ENCODE results near the gene SLC35D2. TPM values are rescaled to one million over a fixed set of nuclear protein-coding genes. Genes with fewer than 3 reads are reported as not detected.
A peak's percentile ranks its signal among the peaks of the same experiment; 100 is the strongest.

The SLC35D2 gene
- 10 to 100 TPM in 1 of 2 donors, 1 to 10 TPM in 1; 4.2 to 12.9 TPM for total RNA-seq

GRCh38 chr9:96383165-96383942, at the start of gene SLC35D2:
Gene SLC35D2 (minus strand): TSS chr9:96383711. CDS start chr9:96383634, 77 bp downstream.
- Mint-ChIP-seq H3K27me3 (no peaks in the 10 kb centered on the region), H3K4me1 (ENCODE audit: low read depth in 2 of 2) (peaks cover 28 to 35% of the 10 kb centered on the region in 2 donors), H3K36me3 (peaks cover 14% of the 10 kb centered on the region), H3K27ac (peak within 1 kb of the TSS; percentile 37 to 43), H3K9me3 (no peaks in the 10 kb centered on the region), H3K4me3 (peak within 1 kb of the TSS; percentile 81)
- DNase-seq (ENCODE audit: low spot score) (peak; percentile 67), ATAC-seq (peak; percentile 82 to 90)

GRCh38 chr9:96430377-96430776, 46.9 kb upstream of the SLC35D2 start:
- no peaks in the 10 kb centered on the region for H3K9me3 Mint-ChIP-seq
- H3K4me1 Mint-ChIP-seq (ENCODE audit: low read depth in 2 of 2): peaks cover 11% of the 10 kb centered on the region in 2 donors
- no peak overlapping the region for H3K4me3 Mint-ChIP-seq
- no peak for ATAC-seq
- H3K27me3 Mint-ChIP-seq: peaks cover 0 to 7% of the 10 kb centered on the region in 2 donors
- DNase-seq (ENCODE audit: low spot score): no peak
- no peaks in the 10 kb centered on the region for H3K36me3 Mint-ChIP-seq
- H3K27ac Mint-ChIP-seq: no peak overlapping the region

GRCh38 chr9:96429732-96430131, 46.2 kb upstream of the SLC35D2 start:
- no peaks in the 10 kb centered on the region for H3K9me3 Mint-ChIP-seq
- no peak overlapping the region for H3K4me3 Mint-ChIP-seq
- H3K27me3 Mint-ChIP-seq: peaks cover 0 to 7% of the 10 kb centered on the region in 2 donors
- H3K27ac Mint-ChIP-seq: no peak overlapping the region
- DNase-seq (ENCODE audit: low spot score) (no peak), ATAC-seq (no peak)
- H3K4me1 Mint-ChIP-seq (ENCODE audit: low read depth in 2 of 2): peaks cover 9 to 14% of the 10 kb centered on the region in 2 donors
- H3K36me3 Mint-ChIP-seq: no peaks in the 10 kb centered on the region

- ATAC-seq (peak in 1 of 2 donors; percentile 59), DNase-seq (ENCODE audit: low spot score) (no peak)
- Mint-ChIP-seq H3K27me3 (peaks cover 0 to 4% of the 10 kb centered on the region in 2 donors), H3K4me3 (peak overlapping the region; percentile 58), H3K27ac (peak overlapping the region; percentile 26 to 52), H3K36me3 (no peaks in the 10 kb centered on the region), H3K4me1 (ENCODE audit: low read depth in 2 of 2) (peaks cover 14 to 16% of the 10 kb centered on the region in 2 donors), H3K9me3 (no peaks in the 10 kb centered on the region)
Observed at GRCh38 chr9:96425500-96426169, 42.1 kb upstream of the SLC35D2 start.

- ATAC-seq (no peak), DNase-seq (ENCODE audit: low spot score) (no peak)
- H3K36me3 Mint-ChIP-seq: no peaks in the 10 kb centered on the region
- H3K4me1 Mint-ChIP-seq (ENCODE audit: low read depth in 2 of 2): peaks cover 26 to 31% of the 10 kb centered on the region in 2 donors
- H3K27me3 Mint-ChIP-seq: no peaks in the 10 kb centered on the region
- H3K27ac Mint-ChIP-seq: no peak overlapping the region
- no peak overlapping the region for H3K4me3 Mint-ChIP-seq
- H3K9me3 Mint-ChIP-seq: no peaks in the 10 kb centered on the region
Observed at GRCh38 chr9:96423985-96424336, 40.5 kb upstream of the SLC35D2 start.

- H3K36me3 Mint-ChIP-seq: no peaks in the 10 kb centered on the region
- no peak overlapping the region for H3K4me3 Mint-ChIP-seq
- ATAC-seq: no peak
- no peaks in the 10 kb centered on the region for H3K27me3 Mint-ChIP-seq
- DNase-seq (ENCODE audit: low spot score): no peak
- H3K27ac Mint-ChIP-seq: no peak overlapping the region
- no peaks in the 10 kb centered on the region for H3K9me3 Mint-ChIP-seq
- H3K4me1 Mint-ChIP-seq (ENCODE audit: low read depth in 2 of 2): peaks cover 26 to 31% of the 10 kb centered on the region in 2 donors
Observed at GRCh38 chr9:96423322-96423984, 39.9 kb upstream of the SLC35D2 start.

GRCh38 chr9:96420468-96421219, 37.1 kb upstream of the SLC35D2 start:
- peaks cover 24 to 32% of the 10 kb centered on the region in 2 donors for H3K4me1 Mint-ChIP-seq (ENCODE audit: low read depth in 2 of 2)
- no peak for ATAC-seq
- H3K4me3 Mint-ChIP-seq: peak overlapping the region; percentile 90
- H3K36me3 Mint-ChIP-seq: peaks cover 4% of the 10 kb centered on the region
- no peaks in the 10 kb centered on the region for H3K9me3 Mint-ChIP-seq
- no peak for DNase-seq (ENCODE audit: low spot score)
- no peaks in the 10 kb centered on the region for H3K27me3 Mint-ChIP-seq
- H3K27ac Mint-ChIP-seq: peak overlapping the region; percentile 86 to 90

- H3K4me3 Mint-ChIP-seq: peak overlapping the region; percentile 90
- peak overlapping the region; percentile 86 to 90 for H3K27ac Mint-ChIP-seq
- H3K4me1 Mint-ChIP-seq (ENCODE audit: low read depth in 2 of 2): peaks cover 18 to 29% of the 10 kb centered on the region in 2 donors
- H3K9me3 Mint-ChIP-seq: no peaks in the 10 kb centered on the region
- H3K27me3 Mint-ChIP-seq: no peaks in the 10 kb centered on the region
- H3K36me3 Mint-ChIP-seq: peaks cover 4% of the 10 kb centered on the region
- DNase-seq (ENCODE audit: low spot score): no peak
- ATAC-seq: no peak
Observed at GRCh38 chr9:96419691-96419969, 36.1 kb upstream of the SLC35D2 start.

GRCh38 chr9:96418920-96419690, 35.6 kb upstream of the SLC35D2 start:
- DNase-seq (ENCODE audit: low spot score) (peak; percentile 84), ATAC-seq (peak; percentile 61 to 63)
- Mint-ChIP-seq H3K4me1 (ENCODE audit: low read depth in 2 of 2) (peaks cover 18 to 29% of the 10 kb centered on the region in 2 donors), H3K9me3 (no peaks in the 10 kb centered on the region), H3K27me3 (no peaks in the 10 kb centered on the region), H3K27ac (peak overlapping the region; percentile 86 to 90), H3K36me3 (peaks cover 4% of the 10 kb centered on the region), H3K4me3 (peak overlapping the region; percentile 90)

- H3K36me3 Mint-ChIP-seq: peaks cover 4% of the 10 kb centered on the region
- no peaks in the 10 kb centered on the region for H3K27me3 Mint-ChIP-seq
- H3K9me3 Mint-ChIP-seq: no peaks in the 10 kb centered on the region
- peak; percentile 88 to 92 for ATAC-seq
- H3K4me3 Mint-ChIP-seq: peak within 1 kb of the TSS; percentile 95
- DNase-seq (ENCODE audit: low spot score): peak; percentile 98
- peak within 1 kb of the TSS; percentile 90 for H3K27ac Mint-ChIP-seq
- H3K4me1 Mint-ChIP-seq (ENCODE audit: low read depth in 2 of 2): peaks cover 22 to 37% of the 10 kb centered on the region in 2 donors
Observed at GRCh38 chr9:96418083-96418919, 34.8 kb upstream of the SLC35D2 start, which contains the start of gene ZNF367. Gene ZNF367 (minus strand): TSS chr9:96418370. CDS start chr9:96418032, 338 bp downstream.

GRCh38 chr9:96417661-96418082, 34.2 kb upstream of the SLC35D2 start:
- peak overlapping the region; percentile 95 for H3K4me3 Mint-ChIP-seq
- ATAC-seq (no peak), DNase-seq (ENCODE audit: low spot score) (no peak)
- peaks cover 4% of the 10 kb centered on the region for H3K36me3 Mint-ChIP-seq
- peak overlapping the region; percentile 76 to 90 for H3K27ac Mint-ChIP-seq
- no peaks in the 10 kb centered on the region for H3K27me3 Mint-ChIP-seq
- peaks cover 27 to 44% of the 10 kb centered on the region in 2 donors for H3K4me1 Mint-ChIP-seq (ENCODE audit: low read depth in 2 of 2)
- H3K9me3 Mint-ChIP-seq: no peaks in the 10 kb centered on the region

- H3K4me1 Mint-ChIP-seq (ENCODE audit: low read depth in 2 of 2): peaks cover 27 to 45% of the 10 kb centered on the region in 2 donors
- no peaks in the 10 kb centered on the region for H3K9me3 Mint-ChIP-seq
- H3K36me3 Mint-ChIP-seq: peaks cover 4% of the 10 kb centered on the region
- DNase-seq (ENCODE audit: low spot score) (peak; percentile 93), ATAC-seq (peak; percentile 32 to 46)
- no peaks in the 10 kb centered on the region for H3K27me3 Mint-ChIP-seq
- peak overlapping the region; percentile 95 for H3K4me3 Mint-ChIP-seq
- H3K27ac Mint-ChIP-seq: peak overlapping the region; percentile 90
Observed at GRCh38 chr9:96417051-96417586, 33.6 kb upstream of the SLC35D2 start.

All from natural killer cell treated with Interleukin-12 subunit alpha and Interleukin-12 subunit beta and Interleukin-15 and Interleukin-18, amount 100 ng/mL, for 72 hours (primary cell).